ENCODE results near the gene VCX2.
"Not testable (repeated sequence)": the region's sequence is repeated elsewhere in the genome, so short reads cannot be mapped to it uniquely, and the experiment has no call there.

VCX2 gene

GRCh38 chrX:8192276-8192675, 21.2 kb upstream of the VCX2 start:
- TF ChIP-seq, protein P1, sequence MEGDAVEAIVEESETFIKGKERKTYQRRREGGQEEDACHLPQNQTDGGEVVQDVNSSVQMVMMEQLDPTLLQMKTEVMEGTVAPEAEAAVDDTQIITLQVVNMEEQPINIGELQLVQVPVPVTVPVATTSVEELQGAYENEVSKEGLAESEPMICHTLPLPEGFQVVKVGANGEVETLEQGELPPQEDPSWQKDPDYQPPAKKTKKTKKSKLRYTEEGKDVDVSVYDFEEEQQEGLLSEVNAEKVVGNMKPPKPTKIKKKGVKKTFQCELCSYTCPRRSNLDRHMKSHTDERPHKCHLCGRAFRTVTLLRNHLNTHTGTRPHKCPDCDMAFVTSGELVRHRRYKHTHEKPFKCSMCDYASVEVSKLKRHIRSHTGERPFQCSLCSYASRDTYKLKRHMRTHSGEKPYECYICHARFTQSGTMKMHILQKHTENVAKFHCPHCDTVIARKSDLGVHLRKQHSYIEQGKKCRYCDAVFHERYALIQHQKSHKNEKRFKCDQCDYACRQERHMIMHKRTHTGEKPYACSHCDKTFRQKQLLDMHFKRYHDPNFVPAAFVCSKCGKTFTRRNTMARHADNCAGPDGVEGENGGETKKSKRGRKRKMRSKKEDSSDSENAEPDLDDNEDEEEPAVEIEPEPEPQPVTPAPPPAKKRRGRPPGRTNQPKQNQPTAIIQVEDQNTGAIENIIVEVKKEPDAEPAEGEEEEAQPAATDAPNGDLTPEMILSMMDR (IDR thresholded peaks at IDR 0.05) = no peak

GRCh38 chrX:8191022-8191421, 20.0 kb upstream of the VCX2 start:
- Mint-ChIP-seq H3K9me3 (no peaks in the 10 kb centered on the region), H3K36me3 (ENCODE audit: low read depth) (no peaks in the 10 kb centered on the region), H3K4me3 (no peak overlapping the region), H3K4me1 (no peaks in the 10 kb centered on the region), H3K27ac (no peak overlapping the region), H3K27me3 (ENCODE audit: low read depth, poor library complexity) (no peaks in the 10 kb centered on the region)
- DNase-seq = no peak
- TF ChIP-seq, protein P1 (IDR thresholded peaks at IDR 0.05) = no peak

More at GRCh38 chrX:8192276-8192675, 21.2 kb upstream of the VCX2 start:
- no peak overlapping the region for H3K4me3 Mint-ChIP-seq
- H3K4me1 Mint-ChIP-seq = no peaks in the 10 kb centered on the region
- no peak for DNase-seq
- no peak overlapping the region for H3K27ac Mint-ChIP-seq
- H3K27me3 Mint-ChIP-seq (ENCODE audit: low read depth, poor library complexity) = no peaks in the 10 kb centered on the region
- H3K9me3 Mint-ChIP-seq = no peaks in the 10 kb centered on the region
- H3K36me3 Mint-ChIP-seq (ENCODE audit: low read depth) = no peaks in the 10 kb centered on the region

GRCh38 chrX:8190341-8190830, 19.3 kb upstream of the VCX2 start:
- TF ChIP-seq, protein P1 (IDR thresholded peaks at IDR 0.05) = no peak
- Mint-ChIP-seq H3K36me3 (ENCODE audit: low read depth) (no peaks in the 10 kb centered on the region), H3K9me3 (no peaks in the 10 kb centered on the region), H3K27me3 (ENCODE audit: low read depth, poor library complexity) (no peaks in the 10 kb centered on the region), H3K4me3 (no peak overlapping the region), H3K4me1 (no peaks in the 10 kb centered on the region), H3K27ac (no peak overlapping the region)
- no peak for DNase-seq

DNA sequence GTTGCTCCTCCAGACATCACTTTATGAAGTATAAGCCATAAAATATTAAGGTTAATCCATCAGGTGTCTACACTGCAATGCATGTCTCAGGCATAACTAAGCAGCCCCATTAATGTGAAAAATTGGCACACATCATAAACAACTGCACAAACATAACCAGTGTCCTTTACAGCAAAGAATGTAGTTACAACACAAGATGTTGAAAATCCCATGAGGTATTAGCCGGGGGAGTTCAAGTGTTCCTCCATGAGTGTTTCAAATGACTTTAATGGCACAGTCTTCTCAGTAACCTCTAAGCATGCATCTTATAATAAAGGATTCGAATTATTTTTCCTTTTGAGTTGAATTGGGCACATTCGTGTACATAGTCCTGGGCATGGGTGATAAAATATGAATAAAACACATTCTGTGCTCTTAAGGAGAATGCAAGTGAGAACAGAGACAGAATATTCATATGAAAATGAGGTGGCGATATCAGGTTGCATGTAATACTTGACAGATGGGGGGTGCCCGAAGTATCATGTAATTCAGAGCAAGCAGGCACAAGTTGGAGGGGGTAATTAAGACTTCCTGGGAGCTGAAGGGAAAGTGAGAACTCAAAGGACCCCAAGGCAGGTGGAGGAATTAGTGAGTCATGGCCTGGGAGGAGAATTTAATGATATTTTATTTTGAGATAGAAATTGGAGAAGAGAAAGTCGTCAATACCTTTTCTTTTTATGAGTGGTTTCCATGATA, 18.2 kb upstream of the VCX2 start:
- no peak overlapping the region for H3K27ac Mint-ChIP-seq
- H3K4me3 Mint-ChIP-seq = no peak overlapping the region
- no peaks in the 10 kb centered on the region for H3K36me3 Mint-ChIP-seq (ENCODE audit: low read depth)
- no peaks in the 10 kb centered on the region for H3K4me1 Mint-ChIP-seq
- no peaks in the 10 kb centered on the region for H3K27me3 Mint-ChIP-seq (ENCODE audit: low read depth, poor library complexity)
- TF ChIP-seq, protein P1 (IDR thresholded peaks at IDR 0.05) = no peak
- DNase-seq = no peak
- H3K9me3 Mint-ChIP-seq = no peaks in the 10 kb centered on the region

DNA sequence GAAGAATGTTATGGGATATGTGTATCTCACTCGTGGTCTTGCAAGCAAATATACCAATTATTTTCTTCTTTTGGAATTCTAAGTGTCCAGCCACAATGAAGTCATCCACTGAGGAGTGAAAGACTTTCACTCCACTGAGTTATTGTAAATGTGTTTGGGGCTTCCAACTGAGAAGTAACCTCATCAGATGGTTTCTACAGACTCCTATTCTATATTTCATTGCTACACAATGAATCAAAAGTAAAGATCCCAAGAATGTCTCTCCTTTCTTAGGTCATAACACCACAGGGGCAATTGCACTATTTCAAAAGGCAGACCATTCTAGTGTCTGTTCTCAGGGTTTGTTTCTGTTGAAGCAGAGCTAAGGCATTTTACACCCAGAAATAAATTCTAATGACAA, 12.3 kb upstream of the VCX2 start:
- no peak for DNase-seq
- H3K9me3 Mint-ChIP-seq = no peaks in the 10 kb centered on the region
- H3K36me3 Mint-ChIP-seq (ENCODE audit: low read depth) = no peaks in the 10 kb centered on the region
- H3K4me3 Mint-ChIP-seq = no peak overlapping the region
- H3K27ac Mint-ChIP-seq = no peak overlapping the region
- TF ChIP-seq, protein P1 (IDR thresholded peaks at IDR 0.05) = no peak
- no peaks in the 10 kb centered on the region for H3K4me1 Mint-ChIP-seq
- no peaks in the 10 kb centered on the region for H3K27me3 Mint-ChIP-seq (ENCODE audit: low read depth, poor library complexity)

DNA sequence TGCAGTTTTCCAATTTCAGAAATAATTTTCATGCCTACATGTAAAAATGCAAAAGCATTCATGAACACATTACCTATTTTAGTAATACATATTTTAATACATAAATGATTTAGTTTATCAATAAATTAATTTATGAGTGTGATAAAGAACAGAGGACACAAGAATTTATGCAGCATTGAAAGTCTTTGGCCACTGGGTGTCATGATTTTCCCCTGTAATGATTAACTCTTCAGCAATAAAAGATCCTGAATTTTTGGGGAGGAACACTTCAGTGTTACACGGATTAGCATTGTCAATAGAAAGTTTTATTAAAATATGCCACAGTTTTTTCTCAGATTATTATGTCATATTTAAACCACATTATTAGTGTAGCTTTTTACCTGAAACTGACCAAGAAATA, 8.6 kb upstream of the VCX2 start:
- peaks cover 6% of the 10 kb centered on the region for H3K9me3 Mint-ChIP-seq
- no peaks in the 10 kb centered on the region for H3K27me3 Mint-ChIP-seq (ENCODE audit: low read depth, poor library complexity)
- TF ChIP-seq, protein P1 (IDR thresholded peaks at IDR 0.05) = no peak
- no peak overlapping the region for H3K27ac Mint-ChIP-seq
- H3K4me3 Mint-ChIP-seq = no peak overlapping the region
- no peaks in the 10 kb centered on the region for H3K4me1 Mint-ChIP-seq
- no peaks in the 10 kb centered on the region for H3K36me3 Mint-ChIP-seq (ENCODE audit: low read depth)
- DNase-seq = no peak

DNA sequence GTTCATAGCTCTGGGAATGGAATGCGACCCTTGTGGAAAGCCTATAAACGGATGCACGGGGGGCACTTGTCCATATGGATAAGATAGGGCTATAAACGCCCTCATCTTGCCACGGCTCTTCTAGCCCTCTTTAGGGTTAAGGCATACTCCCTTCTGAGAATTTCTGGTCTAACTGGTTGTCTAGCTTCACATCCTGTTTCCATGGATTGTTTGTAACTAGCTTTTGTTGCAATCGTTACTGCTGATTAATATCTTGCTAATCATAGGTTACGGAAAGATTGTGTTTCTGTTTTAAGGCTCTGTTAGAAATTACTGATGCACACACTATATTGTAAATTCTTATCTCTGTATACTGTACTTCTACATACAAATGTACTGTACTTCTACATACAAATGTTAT, 17.1 kb downstream of the VCX2 start:
- H3K4me3 Mint-ChIP-seq = not testable (repeated sequence)

More for the DNA sequence above, 17.1 kb downstream of the VCX2 start:
- not testable (repeated sequence) for H3K27me3 Mint-ChIP-seq (ENCODE audit: low read depth, poor library complexity); H3K4me1 Mint-ChIP-seq; H3K9me3 Mint-ChIP-seq; DNase-seq; H3K27ac Mint-ChIP-seq; H3K36me3 Mint-ChIP-seq (ENCODE audit: low read depth)

Measured in nephron progenitor cell (in vitro differentiated cells).